CD4-positive, alpha-beta T cell (primary cell): ENCODE data around the gene EPGN. TPM values are rescaled to one million over a fixed set of nuclear protein-coding genes. Genes with fewer than 3 reads are reported as not detected.

Source experiments
- ATAC-seq: fragments of 200-7000 bp; cut with Tn5 transposase; one replicate; pipeline ENCODE4 v1.10.0; 2022; ENCODE audit warnings: mild to moderate bottlenecking; ENCODE audit not compliant: poor library complexity
- CTCF ChIA-PET: fragments of 350-600 bp; sonication (Branson Sonifier 250); formaldehyde crosslinking; loops from one replicate; lab custom pipeline; 2021; ENCODE audit warnings: antibody characterized with exemption, inconsistent platforms; lab: Charles Lee
- POLR2A ChIA-PET: fragments of 350-600 bp; sonication (Branson Sonifier 250); formaldehyde crosslinking; loops from one replicate; lab custom pipeline; 2021; ENCODE audit warnings: antibody characterized with exemption, inconsistent platforms; lab: Charles Lee
- DNase-seq, 14 experiments: peaks; one replicate each; pipeline ENCODE4 v3.0.0-alpha.2; 2013 to 2020; ENCODE audit warnings: mixed read lengths in 2 of 14
- H3K27ac ChIP-seq, 2 donors: one replicate each; pipeline versions ENCODE4 v1.5.1 to v1.7.0; 2013; ENCODE audit warnings: low read length in 2 of 2, low read depth in 1 of 2, mild to moderate bottlenecking in 1 of 2
- H3K27me3 ChIP-seq, 2 experiments: 1 replicate in 1 of 2; 2 replicates in 1 of 2; pipeline versions ENCODE4 v1.6.1 to v1.7.0; 2013; ENCODE audit warnings: low read length in 2 of 2, control low read depth in 1 of 2, mild to moderate bottlenecking in 1 of 2, moderate library complexity in 1 of 2; ENCODE audit not compliant: insufficient read depth in 2 of 2, control insufficient read depth in 1 of 2
- H3K36me3 ChIP-seq: one replicate; pipeline ENCODE4 v1.6.1; 2013; ENCODE audit warnings: low read length, control low read depth; ENCODE audit not compliant: insufficient read depth
- H3K4me1 ChIP-seq: one replicate; pipeline ENCODE4 v1.6.1; 2013; ENCODE audit warnings: low read length, control low read depth; ENCODE audit not compliant: insufficient read depth
- H3K4me3 ChIP-seq: one replicate; pipeline ENCODE4 v1.5.1; 2013; ENCODE audit warnings: mild to moderate bottlenecking, low read length, moderate library complexity
- H3K9me3 ChIP-seq, 2 experiments: 1 replicate in 1 of 2; 2 replicates in 1 of 2; pipeline versions ENCODE4 v1.6.1 to v1.7.0; 2013; ENCODE audit warnings: low read length in 2 of 2, mild to moderate bottlenecking in 2 of 2, control low read depth in 1 of 2, moderate library complexity in 1 of 2; ENCODE audit not compliant: control insufficient read depth in 1 of 2, insufficient read depth in 1 of 2
- H3K27ac Mint-ChIP-seq: one replicate; pipeline ENCODE4 v1.8.0; 2020; ENCODE audit warnings: mixed read lengths
- H3K27me3 Mint-ChIP-seq: one replicate; pipeline ENCODE4 v1.8.0; 2021; ENCODE audit warnings: mixed read lengths
- H3K36me3 Mint-ChIP-seq: one replicate; pipeline ENCODE4 v1.8.0; 2021; ENCODE audit warnings: low read depth, mixed read lengths
- H3K4me1 Mint-ChIP-seq: one replicate; pipeline ENCODE4 v1.8.0; 2021; ENCODE audit warnings: low read depth, mixed read lengths
- H3K4me3 Mint-ChIP-seq: one replicate; pipeline ENCODE4 v1.8.0; 2020; ENCODE audit warnings: mild to moderate bottlenecking, mixed read lengths
- H3K9me3 Mint-ChIP-seq: one replicate; pipeline ENCODE4 v1.8.0; 2020; ENCODE audit warnings: mixed read lengths
- CTCF ChIP-seq: fragments of 200-600 bp; IDR thresholded peaks from one replicate; pipeline ENCODE4 v1.8.0; 2022; ENCODE audit warnings: antibody characterized with exemption, mild to moderate bottlenecking
- intact Hi-C, 2 experiments: fragments of 100-400 bp; cut with DNase I in 1 of 2; cut with micrococcal nuclease in 1 of 2; formaldehyde crosslinking; loops; one replicate each; pipeline versions ENCODE4 v1.15.1 to v1.9.0; 2023 to 2025; cut with DNase I, micrococcal nuclease
- total RNA-seq, 174 experiments: library from RNA in 2 of 174; stranded (reverse) in 2 of 174; gene quantifications; one replicate each; pipeline ENCODE4 v1.2.3 and lab custom pipeline; 2021 to 2026

EPGN gene
- total RNA-seq, 2 experiments from 2014 or later: 3.7 to 5.9 TPM

GRCh38 chr4:74362347-74362746, 54.1 kb downstream of the EPGN start:
- no peak for TF ChIP-seq CTCF
- ChIA-PET CTCF (interaction anchor here (1.4 kb wide), 1 partner anchor 21 kb away, joined by 3 read pairs; no protein-coding TSS in a partner anchor), POLR2A (no interaction called here)
- no peak for DNase-seq
- peaks cover 18% of the 10 kb centered on the region for H3K4me1 Mint-ChIP-seq
- Histone ChIP-seq H3K27me3 (peaks cover 20 to 43% of the 10 kb centered on the region in 2 experiments), H3K36me3 (no peaks in the 10 kb centered on the region), H3K4me3 (no peak overlapping the region), H3K4me1 (peaks cover 10% of the 10 kb centered on the region), H3K27ac (no peak overlapping the region), H3K9me3 (peaks cover 0 to 4% of the 10 kb centered on the region in 2 experiments)
- no peak overlapping the region for H3K27ac Mint-ChIP-seq
- no peak for ATAC-seq
- H3K4me3 Mint-ChIP-seq: no peak overlapping the region
- no peaks in the 10 kb centered on the region for H3K36me3 Mint-ChIP-seq
- intact Hi-C loops: no loop called here
- H3K9me3 Mint-ChIP-seq: no peaks in the 10 kb centered on the region
- peaks cover 42% of the 10 kb centered on the region for H3K27me3 Mint-ChIP-seq

- H3K27ac ChIP-seq: no peak overlapping the region
- H3K9me3 ChIP-seq: peaks cover 0 to 4% of the 10 kb centered on the region in 2 experiments
- H3K36me3 ChIP-seq: no peaks in the 10 kb centered on the region
- peaks cover 56% of the 10 kb centered on the region for H3K27me3 Mint-ChIP-seq
- H3K27ac Mint-ChIP-seq: no peak overlapping the region
- peaks cover 10% of the 10 kb centered on the region for H3K4me1 ChIP-seq
- peaks cover 18% of the 10 kb centered on the region for H3K4me1 Mint-ChIP-seq
- no peak for TF ChIP-seq CTCF
- intact Hi-C loops: no loop called here
- no peaks in the 10 kb centered on the region for H3K36me3 Mint-ChIP-seq
- no peak overlapping the region for H3K4me3 Mint-ChIP-seq
- POLR2A ChIA-PET: no interaction called here
- no peak for ATAC-seq
- no peak overlapping the region for H3K4me3 ChIP-seq
- DNase-seq: no peak
- H3K9me3 Mint-ChIP-seq: no peaks in the 10 kb centered on the region
- H3K27me3 ChIP-seq: peaks cover 20 to 48% of the 10 kb centered on the region in 2 experiments
- CTCF ChIA-PET: no interaction called here
Observed at GRCh38 chr4:74364256-74364651, 56.0 kb downstream of the EPGN start.

- Mint-ChIP-seq H3K27me3 (peaks cover 56% of the 10 kb centered on the region), H3K36me3 (no peaks in the 10 kb centered on the region), H3K4me3 (peak within 1 kb of the TSS; percentile 60), H3K27ac (no peak within 1 kb of the TSS), H3K9me3 (no peaks in the 10 kb centered on the region), H3K4me1 (peaks cover 18% of the 10 kb centered on the region)
- intact Hi-C loops: no loop called here
- peak; percentile 64 for ATAC-seq
- H3K4me1 ChIP-seq: peaks cover 10% of the 10 kb centered on the region
- H3K4me3 ChIP-seq: peak within 1 kb of the TSS; percentile 28
- ChIA-PET CTCF (no interaction called here), POLR2A (no interaction called here)
- no peak for TF ChIP-seq CTCF
- H3K36me3 ChIP-seq: no peaks in the 10 kb centered on the region
- peak in 6 of 14 experiments; percentile 2 to 73 (median 30) for DNase-seq
- H3K27ac ChIP-seq: no peak within 1 kb of the TSS
- H3K27me3 ChIP-seq: peaks cover 20 to 48% of the 10 kb centered on the region in 2 experiments
- H3K9me3 ChIP-seq: peaks cover 0 to 4% of the 10 kb centered on the region in 2 experiments
Observed at GRCh38 chr4:74364652-74365491, 56.6 kb downstream of the EPGN start, which contains the start of gene EREG. Gene EREG (plus strand): TSS chr4:74365145. CDS start chr4:74365309, 164 bp downstream.
